ENCODE data around the gene PIEZO2. TPM values are rescaled to one million over a fixed set of nuclear protein-coding genes. Genes with fewer than 3 reads are reported as not detected.
"Not testable (repeated sequence)": the region's sequence is repeated elsewhere in the genome, so short reads cannot be mapped to it uniquely, and the experiment has no call there.

PIEZO2 gene
- total RNA-seq, 4 donors from 2014 or later: 0.18 to 3.0 (median 0.21) TPM

- TF ChIP-seq POLR2A (IDR thresholded peaks at IDR 0.05) (no peak), CTCF (IDR thresholded peaks at IDR 0.05 in 4 of 5, conservative IDR thresholded peaks at IDR 0.05 in 1 of 5) (no peak)
- in situ Hi-C loops (cut with MboI; ENCODE audit: low sequenced_read_pairs in 4 of 4) (loop anchor here in 1 of 4 donors (10.0 kb wide), 1 partner anchor 58 kb away; no protein-coding TSS in a partner anchor), intact Hi-C loops (cut with DNase I; ENCODE audit: low total_unique reads) (no loop called here)
- DNase-seq: no peak
- Histone ChIP-seq H3K4me3 (no peak overlapping the region), H3K4me1 (no peaks in the 10 kb centered on the region), H3K27ac (no peak overlapping the region), H3K27me3 (no peaks in the 10 kb centered on the region), H3K36me3 (no peaks in the 10 kb centered on the region), H3K9me3 (no peaks in the 10 kb centered on the region)
- no peak for ATAC-seq
Observed at GRCh38 chr18:10916387-10916786, 233.0 kb downstream of the PIEZO2 start.

GRCh38 chr18:10915748-10916147 lies 233.6 kb downstream of the PIEZO2 start:
- DNase-seq; H3K27me3 ChIP-seq; H3K36me3 ChIP-seq; ATAC-seq; H3K4me1 ChIP-seq; H3K27ac ChIP-seq; intact Hi-C loops (cut with DNase I; ENCODE audit: low total_unique reads); H3K9me3 ChIP-seq; H3K4me3 ChIP-seq: not testable (repeated sequence)
- in situ Hi-C loops (cut with MboI; ENCODE audit: low sequenced_read_pairs in 4 of 4): loop anchor here in 1 of 4 donors (10.0 kb wide), 1 partner anchor 59 kb away; no protein-coding TSS in a partner anchor

GRCh38 chr18:10914610-10915009 lies 234.8 kb downstream of the PIEZO2 start:
- H3K27me3 ChIP-seq; intact Hi-C loops (cut with DNase I; ENCODE audit: low total_unique reads); H3K36me3 ChIP-seq; H3K4me1 ChIP-seq; H3K9me3 ChIP-seq; ATAC-seq; H3K27ac ChIP-seq; H3K4me3 ChIP-seq; DNase-seq: not testable (repeated sequence)
- in situ Hi-C loops (cut with MboI; ENCODE audit: low sequenced_read_pairs in 4 of 4): loop anchor here in 1 of 4 donors (10.0 kb wide), 1 partner anchor 60 kb away; no protein-coding TSS in a partner anchor

GRCh38 chr18:10913919-10914318 lies 235.4 kb downstream of the PIEZO2 start:
- Histone ChIP-seq H3K27ac (no peak overlapping the region), H3K4me1 (no peaks in the 10 kb centered on the region), H3K4me3 (no peak overlapping the region), H3K36me3 (no peaks in the 10 kb centered on the region), H3K27me3 (no peaks in the 10 kb centered on the region), H3K9me3 (no peaks in the 10 kb centered on the region)
- intact Hi-C loops (cut with DNase I; ENCODE audit: low total_unique reads) (no loop called here), in situ Hi-C loops (cut with MboI; ENCODE audit: low sequenced_read_pairs in 4 of 4) (loop anchor here in 1 of 4 donors (10.0 kb wide), 1 partner anchor 61 kb away; no protein-coding TSS in a partner anchor)
- TF ChIP-seq POLR2A (IDR thresholded peaks at IDR 0.05): no peak
- no peak for TF ChIP-seq CTCF (IDR thresholded peaks at IDR 0.05 in 4 of 5, conservative IDR thresholded peaks at IDR 0.05 in 1 of 5)
- no peak for ATAC-seq
- no peak for DNase-seq

DNA sequence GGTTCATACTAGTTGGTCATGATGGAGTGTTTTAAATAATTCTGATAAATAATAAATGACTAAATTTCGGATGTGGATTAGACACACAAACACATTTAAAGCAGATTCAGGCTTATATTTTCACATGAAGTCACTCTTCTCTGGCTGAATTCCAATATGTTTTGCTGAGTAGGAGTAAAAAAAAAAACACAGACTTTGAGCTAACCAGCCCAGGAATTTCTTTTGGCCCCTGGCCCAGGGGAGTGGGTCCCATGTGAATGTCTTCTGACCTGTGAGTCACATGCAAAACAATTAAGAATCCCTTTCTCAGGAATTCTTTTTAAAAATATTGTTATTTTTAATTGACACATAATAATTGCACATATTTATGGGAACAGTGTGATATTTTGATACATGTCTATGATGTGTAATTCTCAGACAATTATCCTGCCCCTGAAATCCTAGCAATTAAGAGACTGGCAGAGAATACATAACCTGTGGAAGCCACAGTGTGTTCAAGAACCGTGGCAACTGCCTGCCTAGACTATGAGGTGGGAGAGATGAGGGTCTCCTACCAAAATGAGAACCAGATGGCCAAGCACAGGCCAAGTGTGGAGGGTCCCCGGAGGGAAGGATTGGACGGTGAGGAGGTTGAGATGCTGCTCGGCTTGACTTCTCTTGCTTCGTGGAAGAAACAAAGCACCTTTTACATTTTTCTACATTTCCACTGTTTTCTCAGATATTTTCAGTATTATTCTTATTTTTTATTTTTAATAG lies 236.4 kb downstream of the PIEZO2 start:
- no peak for DNase-seq
- in situ Hi-C loops (cut with MboI; ENCODE audit: low sequenced_read_pairs in 4 of 4): loop anchor here in 1 of 4 donors (10.0 kb wide), 1 partner anchor 62 kb away; no protein-coding TSS in a partner anchor
- Histone ChIP-seq H3K27ac (no peak overlapping the region), H3K36me3 (no peaks in the 10 kb centered on the region), H3K4me1 (no peaks in the 10 kb centered on the region), H3K4me3 (no peak overlapping the region), H3K9me3 (no peaks in the 10 kb centered on the region), H3K27me3 (no peaks in the 10 kb centered on the region)
- intact Hi-C loops (cut with DNase I; ENCODE audit: low total_unique reads): no loop called here
- ATAC-seq: no peak
- TF ChIP-seq POLR2A (IDR thresholded peaks at IDR 0.05) (no peak), CTCF (IDR thresholded peaks at IDR 0.05 in 4 of 5, conservative IDR thresholded peaks at IDR 0.05 in 1 of 5) (no peak)
